ENCODE results near the gene EHMT1.

The EHMT1 gene

GRCh38 chr9:137724818-137725240 is 106.0 kb downstream of the EHMT1 start:
- TF ChIP-seq YY1 (IDR thresholded peaks at IDR 0.05; ENCODE audit: low read depth) (no peak), FOXM1 (IDR thresholded peaks at IDR 0.05; ENCODE audit: borderline replicate concordance, low read depth) (no peak), USF1 (IDR thresholded peaks at IDR 0.05) (no peak), REST (IDR thresholded peaks at IDR 0.05; ENCODE audit: low read depth) (no peak), NFIC (IDR thresholded peaks at IDR 0.05) (no peak), MAX (IDR thresholded peaks at IDR 0.05) (no peak), ZBTB7A (IDR thresholded peaks at IDR 0.05; ENCODE audit: low read depth) (no peak)

DNA sequence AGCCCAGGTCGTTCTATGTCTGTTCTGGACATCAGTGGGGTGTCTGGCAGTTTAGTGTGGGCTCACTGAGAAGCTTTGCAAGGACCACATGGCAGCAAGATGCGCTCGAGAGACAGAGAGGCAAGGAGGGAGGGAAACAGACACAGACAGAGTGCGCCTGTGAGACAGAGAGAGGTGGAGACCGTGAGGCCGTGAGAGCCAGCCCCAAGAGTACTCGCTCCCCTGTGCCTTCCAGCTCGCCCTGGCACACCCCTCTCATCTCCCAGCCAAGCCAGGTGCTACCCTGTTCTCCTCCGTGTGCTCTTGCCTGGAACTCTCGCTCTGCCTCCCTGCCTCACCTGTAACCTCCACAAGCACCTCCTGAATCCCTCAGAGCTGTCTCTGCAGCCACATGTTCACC is 106.8 kb downstream of the EHMT1 start:
- TF ChIP-seq MAX (IDR thresholded peaks at IDR 0.05) (no peak), NFIC (IDR thresholded peaks at IDR 0.05) (no peak), TEAD4 (IDR thresholded peaks at IDR 0.05) (no peak), EGR1 (IDR thresholded peaks at IDR 0.05) (no peak), USF1 (IDR thresholded peaks at IDR 0.05) (no peak), FOXM1 (IDR thresholded peaks at IDR 0.05; ENCODE audit: borderline replicate concordance, low read depth) (no peak), CEBPB (IDR thresholded peaks at IDR 0.05) (no peak), CREB1 (IDR thresholded peaks at IDR 0.05; ENCODE audit: low read depth) (no peak), YY1 (IDR thresholded peaks at IDR 0.05; ENCODE audit: low read depth) (no peak), TAF1 (IDR thresholded peaks at IDR 0.05; ENCODE audit: low read depth) (no peak), EP300 (IDR thresholded peaks at IDR 0.05; ENCODE audit: borderline replicate concordance) (no peak), ZBTB7A (IDR thresholded peaks at IDR 0.05; ENCODE audit: low read depth) (no peak), REST (IDR thresholded peaks at IDR 0.05; ENCODE audit: low read depth) (no peak), RAD21 (IDR thresholded peaks at IDR 0.05; ENCODE audit: low read depth) (no peak), TCF12 (IDR thresholded peaks at IDR 0.05; ENCODE audit: low read depth) (no peak)

- TF ChIP-seq TEAD4 (IDR thresholded peaks at IDR 0.05) = no peak
- no peak for TF ChIP-seq EP300 (IDR thresholded peaks at IDR 0.05; ENCODE audit: borderline replicate concordance)
- TF ChIP-seq TCF12 (IDR thresholded peaks at IDR 0.05; ENCODE audit: low read depth) = no peak
- TF ChIP-seq TAF1 (IDR thresholded peaks at IDR 0.05; ENCODE audit: low read depth) = no peak
- TF ChIP-seq CEBPB (IDR thresholded peaks at IDR 0.05) = no peak
- no peak for TF ChIP-seq ZBTB7A (IDR thresholded peaks at IDR 0.05; ENCODE audit: low read depth)
- no peak for TF ChIP-seq FOXM1 (IDR thresholded peaks at IDR 0.05; ENCODE audit: borderline replicate concordance, low read depth)
- TF ChIP-seq MAX (IDR thresholded peaks at IDR 0.05) = no peak
- TF ChIP-seq REST (IDR thresholded peaks at IDR 0.05; ENCODE audit: low read depth) = no peak
- no peak for TF ChIP-seq CREB1 (IDR thresholded peaks at IDR 0.05; ENCODE audit: low read depth)
- TF ChIP-seq NFIC (IDR thresholded peaks at IDR 0.05) = no peak
- TF ChIP-seq YY1 (IDR thresholded peaks at IDR 0.05; ENCODE audit: low read depth) = no peak
- TF ChIP-seq EGR1 (IDR thresholded peaks at IDR 0.05) = no peak
- no peak for TF ChIP-seq RAD21 (IDR thresholded peaks at IDR 0.05; ENCODE audit: low read depth)
- no peak for TF ChIP-seq USF1 (IDR thresholded peaks at IDR 0.05)
These were observed 108.0 kb downstream of the EHMT1 start for GRCh38 chr9:137726764-137727163.

- TF ChIP-seq RAD21 (IDR thresholded peaks at IDR 0.05; ENCODE audit: low read depth) = no peak
- TF ChIP-seq EP300 (IDR thresholded peaks at IDR 0.05; ENCODE audit: borderline replicate concordance) = no peak
- no peak for TF ChIP-seq CREB1 (IDR thresholded peaks at IDR 0.05; ENCODE audit: low read depth)
- no peak for TF ChIP-seq MAX (IDR thresholded peaks at IDR 0.05)
- TF ChIP-seq TAF1 (IDR thresholded peaks at IDR 0.05; ENCODE audit: low read depth) = no peak
- TF ChIP-seq REST (IDR thresholded peaks at IDR 0.05; ENCODE audit: low read depth) = no peak
- no peak for TF ChIP-seq YY1 (IDR thresholded peaks at IDR 0.05; ENCODE audit: low read depth)
- TF ChIP-seq CEBPB (IDR thresholded peaks at IDR 0.05) = no peak
- TF ChIP-seq NFIC (IDR thresholded peaks at IDR 0.05) = no peak
- no peak for TF ChIP-seq TCF12 (IDR thresholded peaks at IDR 0.05; ENCODE audit: low read depth)
- TF ChIP-seq USF1 (IDR thresholded peaks at IDR 0.05) = no peak
- TF ChIP-seq ZBTB7A (IDR thresholded peaks at IDR 0.05; ENCODE audit: low read depth) = no peak
- no peak for TF ChIP-seq FOXM1 (IDR thresholded peaks at IDR 0.05; ENCODE audit: borderline replicate concordance, low read depth)
- TF ChIP-seq TEAD4 (IDR thresholded peaks at IDR 0.05) = no peak
- no peak for TF ChIP-seq EGR1 (IDR thresholded peaks at IDR 0.05)
These were observed 108.9 kb downstream of the EHMT1 start for GRCh38 chr9:137727716-137728115.
